GM12892 (cell line): ENCODE measurements around the gene RTTN.

Experiments
- POLR2A ChIP-seq: IDR thresholded peaks from 2 replicates; pipeline ENCODE4 v1.6.1; 2011; ENCODE audit warnings: low read depth, low read length, control low read depth
- POLR2AphosphoS5 ChIP-seq: IDR thresholded peaks from 2 replicates; pipeline ENCODE4 v1.6.1; 2011; ENCODE audit warnings: low read depth, low read length, control low read depth
- TAF1 ChIP-seq: IDR thresholded peaks from 2 replicates; pipeline ENCODE4 v1.6.1; 2011; ENCODE audit warnings: low read depth, mild to moderate bottlenecking, control low read depth, low read length, borderline replicate concordance

DNA sequence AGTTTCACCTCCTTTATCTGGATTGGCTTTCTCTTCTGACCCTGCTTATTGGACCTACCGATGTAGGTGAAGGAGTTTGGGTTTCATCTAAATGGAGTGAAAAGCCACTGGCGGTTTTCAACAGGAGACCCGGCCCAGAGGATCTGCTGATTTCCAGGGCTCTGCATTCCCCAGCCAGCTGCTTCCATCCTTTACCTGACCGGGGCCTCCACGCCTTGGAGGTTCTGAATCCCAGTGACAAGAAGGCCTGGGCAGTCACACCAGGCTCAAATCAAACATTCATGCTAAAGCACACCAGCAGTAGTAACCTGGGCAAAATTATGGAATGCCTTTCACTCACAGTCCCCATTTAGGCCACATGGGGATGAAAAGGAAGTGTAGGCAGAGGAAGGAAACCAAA, 30.0 kb upstream of the RTTN start:
- no peak for TF ChIP-seq TAF1
- no peak for TF ChIP-seq POLR2A
- TF ChIP-seq POLR2AphosphoS5: no peak
